HCT116 (cell line): ENCODE data around the gene PACRG. TPM values are rescaled to one million over a fixed set of nuclear protein-coding genes. Genes with fewer than 3 reads are reported as not detected.

Experiments used
- ATAC-seq: fragments of 200-7000 bp; cut with Tn5 transposase; 2 replicates; pipeline ENCODE4 v1.9.1; 2020; ENCODE audit warnings: mild to moderate bottlenecking, moderate library complexity
- BruUV-seq: library from RNA; stranded (reverse); fragments of 400-500 nt; replicated peaks from 2 replicates; lab custom pipeline; 2021; lab: Mats Ljungman, UMichigan
- CTCF ChIA-PET: fragments of 300-600 bp; sonication (Branson Sonifier 250); formaldehyde crosslinking; loops from one replicate; lab custom pipeline; 2021; ENCODE audit warnings: antibody characterized with exemption; lab: Charles Lee
- POLR2A ChIA-PET: fragments of 300-600, 350-600 bp; sonication (Branson Sonifier 250); formaldehyde crosslinking; loops from one replicate; lab custom pipeline; 2021; ENCODE audit warnings: antibody characterized with exemption; lab: Charles Lee
- RAD21 ChIA-PET, 2 experiments: fragments of 300-600 bp; sonication (Branson Sonifier 250); formaldehyde crosslinking; loops; one replicate each; lab custom pipeline; 2023; ENCODE audit warnings: low total read pairs in 2 of 2; ENCODE audit not compliant: uncharacterized antibody in 2 of 2, unreplicated experiment in 2 of 2, low non-redundant PET in 1 of 2; lab: Charles Lee
- DNase-seq: peaks from one replicate; pipeline ENCODE4 v3.0.0-alpha.2; 2010; ENCODE audit warnings: low read depth, low spot score
- H2AFZ ChIP-seq: fragments of 200-600 bp; shearing (Covaris generic), sonication (generic); 2 replicates; pipeline ENCODE4 v1.6.1; 2017; ENCODE audit warnings: low read depth, mixed run types, mixed read lengths, antibody characterized with exemption, low read length; ENCODE audit not compliant: poor library complexity, severe bottlenecking
- H3K27ac ChIP-seq: 2 replicates; pipeline ENCODE4 v1.5.1; 2012; ENCODE audit warnings: low read depth, low read length
- H3K27me3 ChIP-seq: fragments of 200-600 bp; sonication (generic); 2 replicates; pipeline ENCODE4 v1.6.1; 2016; ENCODE audit warnings: mixed run types, low read length, mixed read lengths; ENCODE audit not compliant: insufficient read depth
- H3K36me3 ChIP-seq, 2 experiments: fragments of 200-500 bp in 1 of 2; fragments of 200-600 bp in 1 of 2; sonication (Bioruptor generic) in 1 of 2; sonication (generic) in 1 of 2; 2 replicates each; pipeline versions ENCODE4 v1.5.1 to v1.6.1; 2014 to 2016; ENCODE audit warnings: low read length in 2 of 2, inconsistent platforms in 1 of 2, mixed read lengths in 1 of 2, mixed run types in 1 of 2; ENCODE audit not compliant: insufficient read depth in 2 of 2, control insufficient read depth in 1 of 2
- H3K4me1 ChIP-seq, 2 experiments: fragments of 200-600 bp in 1 of 2; sonication (generic) in 1 of 2; 2 replicates each; pipeline versions ENCODE4 v1.5.1 to v1.6.1; 2012 to 2017; ENCODE audit warnings: low read length in 2 of 2, inconsistent platforms in 1 of 2, mild to moderate bottlenecking in 1 of 2, mixed read lengths in 1 of 2, mixed run types in 1 of 2, moderate library complexity in 1 of 2; ENCODE audit not compliant: insufficient read depth in 2 of 2, control insufficient read depth in 1 of 2
- H3K4me2 ChIP-seq: fragments of 200-600 bp; sonication (generic); 2 replicates; pipeline ENCODE4 v1.6.1; 2017; ENCODE audit warnings: mixed run types, low read length, mixed read lengths
- H3K4me3 ChIP-seq, 2 experiments: fragments of 200-600 bp in 1 of 2; sonication (generic) in 1 of 2; replicated peaks in 1 of 2; 2 replicates each; pipeline ENCODE4 v1.5.1; 2011 to 2016; ENCODE audit warnings: low read length in 2 of 2, control low read depth in 1 of 2, low read depth in 1 of 2, mild to moderate bottlenecking in 1 of 2, mixed read lengths in 1 of 2, mixed run types in 1 of 2
- H3K79me2 ChIP-seq: fragments of 200-600 bp; sonication (generic); 2 replicates; pipeline ENCODE4 v1.6.1; 2017; ENCODE audit warnings: mild to moderate bottlenecking, mixed run types, low read length, moderate library complexity, mixed read lengths; ENCODE audit not compliant: insufficient read depth
- H3K9ac ChIP-seq: fragments of 200-600 bp; sonication (generic); 2 replicates; pipeline ENCODE4 v1.6.1; 2016; ENCODE audit warnings: low read length, mixed read lengths
- H3K9me2 ChIP-seq: fragments of 200-600 bp; sonication (generic), shearing (Covaris generic); 2 replicates; pipeline ENCODE4 v1.6.1; 2017; ENCODE audit warnings: mixed run types, mild to moderate bottlenecking, moderate library complexity; ENCODE audit not compliant: insufficient read depth
- H3K9me3 ChIP-seq, 2 experiments: fragments of 200-500 bp in 1 of 2; fragments of 200-600 bp in 1 of 2; sonication (Bioruptor generic) in 1 of 2; sonication (generic) in 1 of 2; 2 replicates each; pipeline ENCODE4 v1.6.1; 2014 to 2017; ENCODE audit warnings: low read length in 2 of 2, mixed read lengths in 2 of 2, inconsistent platforms in 1 of 2, low read depth in 1 of 2, mild to moderate bottlenecking in 1 of 2, mixed run types in 1 of 2, moderate library complexity in 1 of 2; ENCODE audit not compliant: control insufficient read depth in 1 of 2, insufficient read depth in 1 of 2
- H4K20me1 ChIP-seq: fragments of 200-600 bp; sonication (generic), shearing (Covaris generic); 2 replicates; pipeline ENCODE4 v1.6.1; 2017; ENCODE audit warnings: mixed run types, mild to moderate bottlenecking, moderate library complexity; ENCODE audit not compliant: insufficient read depth
- FOSL1 ChIP-seq: IDR thresholded peaks from 2 replicates; pipeline ENCODE4 v1.6.1; 2012; ENCODE audit warnings: low read depth
- REST ChIP-seq: IDR thresholded peaks from 2 replicates; pipeline ENCODE4 v1.6.1; 2012; ENCODE audit warnings: low read depth
- SRF ChIP-seq: IDR thresholded peaks from 2 replicates; pipeline ENCODE4 v1.6.1; 2012; ENCODE audit warnings: low read depth
- ZFX ChIP-seq: fragments of 450-650 bp; IDR thresholded peaks from 2 replicates; pipeline ENCODE4 v1.6.1; 2017
- intact Hi-C: fragments of 100-400 bp; cut with micrococcal nuclease; formaldehyde crosslinking; loops from 2 replicates; pipeline ENCODE4 v1.10.0; 2022
- total RNA-seq: library from RNA; stranded (reverse); gene quantifications from one replicate; pipeline ENCODE4 v1.2.1, GENCODE V29; 2021; ENCODE audit not compliant: unreplicated experiment

The PACRG gene
- total RNA-seq, 1 experiment from 2014 or later: 0.71 TPM

- Histone ChIP-seq H4K20me1 (no peaks in the 10 kb centered on the region), H3K9me3 (no peaks in the 10 kb centered on the region; a peak in 1 of 4 replicates), H3K27ac (no peak overlapping the region), H2AFZ (no peak overlapping the region), H3K79me2 (no peaks in the 10 kb centered on the region), H3K4me3 (no peak overlapping the region), H3K36me3 (no peaks in the 10 kb centered on the region), H3K4me1 (no peaks in the 10 kb centered on the region), H3K9me2 (no peaks in the 10 kb centered on the region), H3K9ac (no peak overlapping the region), H3K4me2 (no peak overlapping the region), H3K27me3 (no peaks in the 10 kb centered on the region)
- RAD21 ChIA-PET: no interaction called here
- no peak for TF ChIP-seq REST
- no peak for TF ChIP-seq FOSL1
- no peak for TF ChIP-seq SRF
- TF ChIP-seq ZFX: no peak
- BruUV-seq: no TSS peak
- CTCF ChIA-PET: no interaction called here
- intact Hi-C loops: no loop called here
- ATAC-seq: no peak
- POLR2A ChIA-PET: no interaction called here
- DNase-seq: no peak
Observed at GRCh38 chr6:163193326-163193725, 465.6 kb downstream of the PACRG start.
